Panc1 (cell line): ENCODE measurements around the gene CYBRD1.

Experiments
- TCF7L2 ChIP-seq: IDR thresholded peaks from 2 replicates; pipeline ENCODE4 v1.6.1; 2011; ENCODE audit warnings: mild to moderate bottlenecking, low read depth, low read length, inconsistent platforms
- TF ChIP-seq, protein P1 (sequence below): fragments of 450-650 bp; IDR thresholded peaks from 2 replicates; pipeline ENCODE4 v1.5.1; 2017; ENCODE audit warnings: mild to moderate bottlenecking

DNA sequence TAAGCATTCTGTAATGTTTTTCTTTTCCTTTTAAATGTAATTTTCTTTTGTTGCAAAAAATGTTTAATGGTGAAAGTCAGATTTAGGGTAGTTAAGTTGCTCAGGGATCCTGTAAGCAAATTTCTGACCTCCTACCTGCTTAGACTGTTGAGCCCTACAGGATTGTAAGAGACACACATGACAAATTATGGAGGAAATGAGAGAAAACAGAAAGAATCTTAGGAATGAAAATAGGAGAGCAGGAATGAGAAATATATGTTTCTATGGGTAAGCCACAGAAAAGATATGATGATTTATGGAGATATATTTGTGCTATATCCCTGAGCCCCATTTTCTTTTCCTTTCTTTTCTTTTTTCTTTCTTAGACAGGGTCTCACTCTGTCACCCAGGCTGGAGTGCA is 28.3 kb downstream of the CYBRD1 start:
- TF ChIP-seq, protein P1, sequence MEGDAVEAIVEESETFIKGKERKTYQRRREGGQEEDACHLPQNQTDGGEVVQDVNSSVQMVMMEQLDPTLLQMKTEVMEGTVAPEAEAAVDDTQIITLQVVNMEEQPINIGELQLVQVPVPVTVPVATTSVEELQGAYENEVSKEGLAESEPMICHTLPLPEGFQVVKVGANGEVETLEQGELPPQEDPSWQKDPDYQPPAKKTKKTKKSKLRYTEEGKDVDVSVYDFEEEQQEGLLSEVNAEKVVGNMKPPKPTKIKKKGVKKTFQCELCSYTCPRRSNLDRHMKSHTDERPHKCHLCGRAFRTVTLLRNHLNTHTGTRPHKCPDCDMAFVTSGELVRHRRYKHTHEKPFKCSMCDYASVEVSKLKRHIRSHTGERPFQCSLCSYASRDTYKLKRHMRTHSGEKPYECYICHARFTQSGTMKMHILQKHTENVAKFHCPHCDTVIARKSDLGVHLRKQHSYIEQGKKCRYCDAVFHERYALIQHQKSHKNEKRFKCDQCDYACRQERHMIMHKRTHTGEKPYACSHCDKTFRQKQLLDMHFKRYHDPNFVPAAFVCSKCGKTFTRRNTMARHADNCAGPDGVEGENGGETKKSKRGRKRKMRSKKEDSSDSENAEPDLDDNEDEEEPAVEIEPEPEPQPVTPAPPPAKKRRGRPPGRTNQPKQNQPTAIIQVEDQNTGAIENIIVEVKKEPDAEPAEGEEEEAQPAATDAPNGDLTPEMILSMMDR, result no peak
- TF ChIP-seq TCF7L2, result no peak
